GM12801 (cell line): ENCODE data around the gene PANK2.

Source experiments
- CTCF ChIP-seq: IDR thresholded peaks from one replicate; pipeline ENCODE4 v1.5.1; 2011; ENCODE audit warnings: control low read depth; ENCODE audit not compliant: insufficient read length; ENCODE audit errors: extremely low read depth

The PANK2 gene

GRCh38 chr20:3890398-3890751 is 1.2 kb downstream of the PANK2 start:
- no peak for TF ChIP-seq CTCF

- no peak for TF ChIP-seq CTCF
Measured at GRCh38 chr20:3890999-3891929, 2.1 kb downstream of the PANK2 start.

- TF ChIP-seq CTCF = no peak
Measured at GRCh38 chr20:3894796-3895195, 5.6 kb downstream of the PANK2 start.

- TF ChIP-seq CTCF = no peak
Measured at GRCh38 chr20:3896302-3896701, 7.1 kb downstream of the PANK2 start.

GRCh38 chr20:3896853-3897583 is 7.8 kb downstream of the PANK2 start:
- no peak for TF ChIP-seq CTCF

- no peak for TF ChIP-seq CTCF
Measured at GRCh38 chr20:3898639-3899038, 9.5 kb downstream of the PANK2 start.

- TF ChIP-seq CTCF = no peak
Measured at GRCh38 chr20:3900187-3900604, 11.0 kb downstream of the PANK2 start.
